Activated naive CD4-positive, alpha-beta T cell treated with anti-CD3 and anti-CD28 coated beads, Interleukin-2, amount 50 U/mL, for 16 hours (primary cell): ENCODE results near the gene KRT5.

Source experiments
- DNase-seq: peaks from one replicate; pipeline ENCODE4 v3.0.0-alpha.2; 2020

KRT5 gene

DNA sequence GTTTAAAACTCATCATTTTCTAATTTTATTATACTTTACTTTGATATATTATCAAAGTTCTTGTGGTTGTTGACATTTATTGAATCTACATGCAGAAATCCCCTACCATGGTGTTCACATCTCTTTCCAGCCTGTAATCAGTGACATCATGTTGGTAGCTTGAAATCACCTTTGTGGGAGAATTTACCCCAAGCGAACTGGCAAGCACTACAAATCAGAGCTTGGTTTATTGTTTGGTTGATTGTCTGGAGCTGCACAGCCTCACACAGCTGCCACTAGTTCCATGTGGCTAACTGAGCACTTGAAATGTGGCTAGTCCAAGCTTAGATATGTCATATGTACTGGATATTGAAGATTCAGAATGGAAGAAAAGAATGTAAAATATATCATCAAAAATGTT, 15.4 kb upstream of the KRT5 start:
- DNase-seq = no peak

DNA sequence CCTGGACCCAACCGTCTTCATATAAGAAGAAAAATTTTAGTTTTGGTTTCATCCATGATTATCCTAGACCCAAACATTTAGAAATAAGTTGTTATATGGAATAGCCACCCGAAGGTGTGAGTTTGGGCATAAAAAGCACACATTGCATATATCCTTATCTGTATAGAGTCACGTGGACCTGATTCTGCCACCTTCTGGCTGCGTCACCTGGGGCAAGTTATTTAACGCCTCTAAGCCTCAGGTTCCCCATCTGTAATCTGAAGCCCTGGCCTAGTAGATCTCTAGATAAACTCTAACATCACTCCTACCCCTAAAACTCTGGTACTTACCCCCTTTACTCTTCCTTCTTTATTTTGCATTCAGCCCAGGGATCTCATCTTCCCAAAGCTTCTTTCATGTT, 14.3 kb upstream of the KRT5 start:
- DNase-seq = no peak

DNA sequence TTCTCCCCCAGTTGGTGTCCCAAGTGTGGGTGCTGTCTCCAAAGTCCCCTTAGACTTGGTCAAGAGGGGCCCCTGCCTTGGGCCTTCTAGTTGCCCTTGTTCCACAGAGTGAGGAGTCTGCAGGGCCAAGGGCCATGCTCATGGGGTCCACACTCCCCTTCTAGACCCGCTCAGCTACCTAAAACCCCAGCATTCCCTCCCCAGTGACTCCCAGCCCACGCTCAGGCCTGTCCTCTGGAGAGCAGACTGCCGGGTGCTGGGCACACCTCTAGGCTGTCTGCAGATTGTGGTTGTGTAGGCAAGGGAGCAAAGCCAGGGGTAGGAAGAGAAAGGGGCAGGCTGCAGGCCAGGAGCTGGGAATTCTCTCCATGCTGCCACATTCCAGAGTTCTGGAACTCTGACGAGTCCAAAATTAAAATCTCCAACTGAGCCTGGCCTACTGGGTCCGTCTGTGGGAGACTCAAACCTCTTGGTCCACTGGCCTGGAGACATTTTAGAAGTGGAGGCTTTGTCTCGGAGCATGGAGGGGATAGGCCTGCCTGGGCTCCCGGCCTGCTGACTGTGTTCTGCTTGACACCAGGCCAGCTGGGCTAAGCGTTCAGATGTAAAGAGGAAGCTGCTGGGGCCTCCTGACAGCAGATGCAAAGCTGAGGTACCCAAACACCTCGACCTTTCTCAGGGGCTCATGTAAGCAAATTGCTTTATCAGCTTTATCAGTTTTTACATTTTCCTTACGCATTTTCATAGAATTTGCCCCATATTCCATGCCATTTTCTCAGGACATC, 13.7 kb upstream of the KRT5 start:
- no peak for DNase-seq

DNA sequence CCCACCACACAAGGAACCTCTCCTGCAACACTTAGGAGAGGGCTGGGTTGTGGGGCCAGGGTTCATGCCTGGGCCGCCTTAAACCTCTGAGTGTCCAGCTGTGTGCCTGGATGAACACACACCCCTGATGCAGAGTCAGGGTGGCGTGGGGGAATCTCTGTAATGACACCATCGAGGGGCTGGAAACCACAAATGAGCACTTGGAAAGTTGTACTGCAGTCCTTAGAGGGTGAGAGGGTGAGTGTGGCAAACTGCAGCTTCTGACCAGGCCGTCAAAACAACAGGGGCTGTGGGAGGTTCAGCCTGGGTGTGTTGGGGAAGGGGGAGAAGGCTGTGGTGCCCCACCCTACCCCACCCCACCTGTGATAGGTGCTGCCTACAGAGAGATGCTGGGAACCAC, 12.4 kb upstream of the KRT5 start:
- DNase-seq = no peak

DNA sequence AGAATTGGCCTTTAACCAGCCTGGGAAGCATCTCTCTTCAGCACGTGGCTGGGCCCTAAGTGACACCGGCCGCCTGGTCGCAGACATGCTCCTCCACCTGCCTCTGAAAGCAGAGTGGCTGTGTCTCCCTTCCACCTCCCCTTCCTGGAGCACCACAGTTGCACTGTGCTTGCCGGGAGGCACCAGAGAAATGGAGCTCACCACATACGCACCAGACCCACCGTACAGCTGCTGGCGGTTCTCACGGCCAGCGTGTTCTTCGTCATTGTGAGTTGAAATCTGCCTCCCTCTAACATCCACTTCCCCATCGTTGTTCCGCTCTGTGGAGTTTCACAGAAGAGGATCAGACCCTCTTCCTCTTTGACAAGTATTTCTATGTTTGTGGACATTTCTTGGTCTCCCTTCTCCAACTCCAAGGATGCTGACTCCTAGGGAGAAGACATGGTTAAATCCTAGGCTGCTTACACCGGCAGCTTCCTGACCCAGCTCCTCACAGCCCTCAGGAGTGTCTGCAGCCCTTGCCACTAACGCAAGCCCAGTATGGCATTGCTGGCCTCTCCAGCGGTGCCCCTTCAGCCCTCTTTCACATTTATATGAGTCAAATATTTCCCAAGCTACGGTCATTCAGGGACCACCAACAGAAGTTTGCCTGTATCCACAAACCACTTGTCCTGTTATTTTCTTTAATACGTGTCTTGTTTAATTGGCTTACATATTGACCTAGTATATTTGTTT, 11.5 kb upstream of the KRT5 start:
- DNase-seq = no peak

DNA sequence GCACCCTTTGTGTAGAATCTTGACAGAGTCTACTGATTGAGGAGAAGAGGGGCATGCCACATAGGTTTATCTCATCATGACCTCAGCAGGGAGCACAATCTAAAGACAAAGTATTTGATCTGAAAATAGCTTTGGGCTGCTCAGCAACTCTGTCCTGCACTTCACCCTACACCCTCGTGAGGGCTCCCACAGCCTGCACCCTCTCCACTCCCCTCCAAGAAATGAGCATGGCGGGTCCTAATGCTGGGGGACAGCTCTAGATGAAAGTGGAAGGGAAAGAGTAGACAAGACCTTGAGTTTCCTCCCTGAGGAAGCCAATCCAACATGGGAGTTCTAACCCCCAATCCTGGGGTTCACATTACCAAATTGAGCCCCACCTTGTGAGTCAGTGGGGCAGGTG, 10.7 kb upstream of the KRT5 start:
- DNase-seq = no peak

DNA sequence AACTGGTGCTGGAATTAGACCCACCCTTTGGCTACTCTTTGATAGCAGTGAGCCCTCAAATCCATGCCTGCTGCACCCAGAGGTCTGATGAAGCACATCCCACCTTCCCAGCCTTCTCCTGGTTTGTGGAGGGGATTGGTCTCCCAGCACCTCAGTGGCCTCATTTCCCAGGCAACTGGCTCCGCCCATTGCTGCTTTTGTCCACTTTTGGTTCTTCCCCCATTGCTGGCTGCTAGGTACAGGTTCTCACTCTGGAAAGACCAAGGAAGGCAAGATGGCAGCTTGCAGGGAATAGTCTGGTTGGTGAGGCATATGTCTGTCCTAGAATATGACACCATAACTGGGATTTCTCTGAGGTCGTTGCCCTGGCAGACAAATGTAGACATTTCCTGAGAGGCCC, 10.2 kb upstream of the KRT5 start:
- DNase-seq = no peak

DNA sequence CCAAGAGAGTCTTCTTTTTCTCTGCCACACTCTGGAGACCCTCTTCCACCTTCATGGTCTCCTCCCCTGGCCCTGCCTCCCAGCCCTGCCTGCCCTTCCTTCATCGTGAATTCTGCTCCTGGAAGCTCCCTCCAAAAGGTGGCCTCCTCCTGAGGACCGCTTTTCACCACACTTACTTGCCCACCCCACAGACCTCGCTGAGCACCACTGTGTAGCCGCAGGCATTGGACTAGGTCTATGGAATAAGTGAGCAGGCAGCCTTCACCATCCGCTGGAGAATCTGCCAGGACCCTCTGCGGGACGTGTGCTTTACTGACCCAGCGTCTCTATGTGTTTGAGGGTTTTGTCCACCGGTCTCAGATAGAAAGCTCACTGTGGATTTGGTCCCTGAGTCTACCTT, 9.7 kb upstream of the KRT5 start:
- DNase-seq = no peak

DNA sequence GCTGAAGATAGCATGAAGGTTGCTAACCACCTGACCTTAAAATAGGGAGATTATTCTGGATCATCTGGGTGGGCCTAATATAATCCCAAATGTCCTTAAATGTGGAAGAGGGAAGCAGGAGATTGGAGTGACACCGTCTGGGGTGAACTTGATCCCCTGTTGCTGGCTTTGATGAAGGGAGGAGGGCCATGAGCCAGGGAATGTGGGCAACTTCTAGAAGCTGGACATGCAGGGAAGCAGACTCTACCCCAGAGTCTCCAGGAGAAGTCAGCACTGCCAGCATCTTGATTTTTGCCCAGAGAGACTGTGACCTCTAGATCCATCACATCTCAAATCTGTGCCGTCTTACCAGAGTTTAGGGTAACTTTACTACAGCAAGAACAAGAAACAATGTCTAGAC, 9.2 kb upstream of the KRT5 start:
- no peak for DNase-seq

DNA sequence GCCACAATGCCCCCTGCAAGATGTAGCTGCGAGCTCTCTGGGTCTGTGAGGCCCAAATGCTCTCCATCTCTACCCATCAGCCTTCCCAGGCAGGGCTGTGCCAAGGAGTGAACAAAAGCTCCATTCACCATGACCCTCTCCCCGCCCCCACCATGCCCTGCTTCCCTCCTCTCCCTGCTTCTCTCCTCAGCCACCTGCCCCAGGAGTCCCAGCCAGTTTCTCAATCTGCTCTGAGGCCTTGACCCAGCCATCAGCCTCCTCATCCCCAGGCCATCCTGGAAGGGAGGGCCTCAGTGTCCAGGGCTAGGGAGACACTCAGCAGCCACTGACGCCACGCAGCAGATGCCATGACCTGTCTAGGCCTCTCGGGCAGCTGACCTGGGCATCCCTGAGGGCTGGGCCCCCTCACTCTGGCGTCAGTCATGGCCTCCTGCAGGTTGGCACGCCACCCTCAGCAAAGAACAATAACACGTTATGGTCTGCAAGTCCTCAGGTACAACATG, 8.5 kb upstream of the KRT5 start:
- no peak for DNase-seq

DNA sequence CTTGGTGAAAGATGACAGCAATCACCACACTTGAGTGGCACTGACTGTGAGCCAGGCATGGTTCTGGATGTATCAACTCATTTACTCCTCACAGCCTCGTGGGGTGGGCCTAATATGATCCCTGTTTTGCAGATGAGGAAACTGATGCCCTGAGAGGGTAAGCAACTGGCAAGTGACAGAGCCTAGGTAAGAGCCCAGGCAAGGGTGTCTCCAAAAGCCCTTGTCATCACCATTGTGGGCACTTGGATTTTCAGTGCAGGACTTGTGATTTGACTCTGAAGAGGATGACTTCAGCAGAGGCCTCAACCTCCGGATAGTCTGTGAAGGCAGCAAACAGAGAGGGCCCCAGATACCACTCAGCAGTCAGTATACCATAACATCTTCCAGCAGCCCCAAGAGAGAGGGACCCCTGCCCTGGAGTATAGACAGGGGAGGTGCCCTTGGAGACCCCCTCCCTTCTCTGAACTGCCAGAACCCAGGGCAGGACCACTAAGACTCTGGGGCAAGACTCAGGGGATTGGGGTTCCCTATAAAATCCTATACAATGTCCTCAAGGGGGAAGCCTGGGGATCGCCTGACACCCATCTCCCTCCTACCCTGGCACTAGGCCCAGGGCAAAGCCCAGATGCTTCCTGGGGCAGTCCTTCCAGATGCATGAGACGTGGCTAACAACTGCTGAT, 7.1 kb upstream of the KRT5 start:
- DNase-seq = no peak

DNA sequence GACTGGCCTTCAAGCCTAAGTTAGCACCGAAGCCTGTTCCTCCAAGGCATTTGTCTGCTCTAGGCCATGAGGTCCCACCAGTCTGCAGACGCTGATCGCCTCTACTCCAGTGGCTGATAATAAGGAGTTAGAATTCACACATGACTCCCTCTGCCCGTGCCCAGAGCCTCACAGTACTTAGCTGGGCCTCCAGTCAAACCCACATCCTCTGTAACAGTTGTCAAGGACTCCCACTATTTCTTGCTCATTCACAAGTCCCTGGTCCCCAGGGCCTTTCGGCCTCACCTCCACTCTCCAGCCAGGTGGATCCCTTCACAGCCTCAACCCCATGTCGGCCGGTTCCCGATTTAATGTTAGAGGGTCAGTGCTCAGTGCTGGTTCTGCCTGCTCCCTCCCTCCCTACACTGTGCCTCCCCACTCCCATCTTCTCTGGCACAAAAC, 6.3 kb upstream of the KRT5 start:
- no peak for DNase-seq

DNA sequence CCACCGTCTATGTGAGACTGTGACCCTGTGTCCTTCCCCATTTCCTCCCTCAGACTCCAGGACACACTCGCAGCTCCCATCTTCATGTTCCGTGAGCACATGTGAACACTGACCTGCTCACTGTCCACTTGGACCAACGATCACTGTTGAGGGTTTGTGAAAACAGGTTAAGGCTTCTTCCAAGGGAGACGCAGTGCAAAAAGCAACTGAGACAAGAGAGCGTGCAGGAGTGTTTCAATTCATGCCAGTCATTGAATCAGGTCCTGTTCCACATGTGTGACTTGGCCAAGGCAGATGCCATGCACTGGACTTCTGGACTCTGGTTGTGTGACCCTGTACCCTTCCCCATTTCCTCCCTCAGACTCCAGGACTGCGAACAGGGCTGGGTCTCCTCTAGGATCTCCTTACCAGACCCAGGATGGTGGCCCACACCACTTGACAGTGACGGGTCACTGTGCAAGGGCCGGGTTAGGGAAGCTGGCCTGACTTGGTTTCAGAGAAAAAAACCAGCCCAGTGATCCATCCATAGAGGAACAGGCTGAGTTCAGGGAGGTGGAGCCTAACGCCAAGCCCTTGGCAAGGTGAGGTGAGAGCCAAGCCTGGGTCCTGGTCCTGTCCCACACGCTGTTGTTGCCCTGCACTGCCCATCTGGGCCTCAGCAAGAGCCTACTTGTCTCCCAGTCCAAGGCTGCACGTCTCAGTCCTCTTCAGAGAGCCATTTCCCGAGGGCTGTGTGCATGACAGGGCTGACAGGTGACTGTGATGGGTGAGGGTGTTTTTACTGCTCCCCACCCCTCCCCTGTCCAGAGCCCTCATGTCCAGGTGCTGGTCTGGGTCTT, 5.7 kb upstream of the KRT5 start:
- DNase-seq = no peak

DNA sequence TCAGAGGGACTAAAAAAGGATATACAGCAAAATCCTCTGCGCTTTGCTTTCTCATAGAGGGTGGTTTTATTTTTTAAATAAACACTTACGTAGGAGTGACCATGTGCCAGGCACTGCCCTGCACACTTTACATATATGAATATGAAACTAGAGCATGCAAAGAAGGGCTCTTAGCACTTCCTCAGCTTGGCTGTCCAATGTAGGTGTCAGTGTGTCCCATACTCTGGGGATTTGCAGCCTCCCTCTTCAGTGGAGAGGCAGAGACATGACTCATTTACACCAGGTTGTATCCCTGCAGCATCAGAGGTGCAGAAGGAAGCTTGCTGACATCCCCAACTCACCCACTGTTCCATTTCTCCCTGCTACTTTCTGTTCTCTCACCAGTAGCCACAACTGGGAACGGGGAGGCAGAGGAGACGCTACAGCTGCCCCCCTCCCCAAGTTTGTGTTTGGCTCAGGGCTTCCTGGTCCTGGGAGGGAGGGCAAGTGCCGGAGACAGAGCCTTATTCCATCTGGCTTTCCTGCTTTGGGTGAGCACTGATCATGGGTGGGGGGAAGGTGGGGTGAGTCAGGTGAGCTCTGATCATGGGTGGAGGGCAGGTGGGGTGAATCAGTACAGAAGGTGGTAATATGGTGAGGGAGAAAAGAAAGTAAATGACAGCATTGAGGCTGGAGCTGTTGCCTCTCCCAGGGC, 4.9 kb upstream of the KRT5 start:
- no peak for DNase-seq

DNA sequence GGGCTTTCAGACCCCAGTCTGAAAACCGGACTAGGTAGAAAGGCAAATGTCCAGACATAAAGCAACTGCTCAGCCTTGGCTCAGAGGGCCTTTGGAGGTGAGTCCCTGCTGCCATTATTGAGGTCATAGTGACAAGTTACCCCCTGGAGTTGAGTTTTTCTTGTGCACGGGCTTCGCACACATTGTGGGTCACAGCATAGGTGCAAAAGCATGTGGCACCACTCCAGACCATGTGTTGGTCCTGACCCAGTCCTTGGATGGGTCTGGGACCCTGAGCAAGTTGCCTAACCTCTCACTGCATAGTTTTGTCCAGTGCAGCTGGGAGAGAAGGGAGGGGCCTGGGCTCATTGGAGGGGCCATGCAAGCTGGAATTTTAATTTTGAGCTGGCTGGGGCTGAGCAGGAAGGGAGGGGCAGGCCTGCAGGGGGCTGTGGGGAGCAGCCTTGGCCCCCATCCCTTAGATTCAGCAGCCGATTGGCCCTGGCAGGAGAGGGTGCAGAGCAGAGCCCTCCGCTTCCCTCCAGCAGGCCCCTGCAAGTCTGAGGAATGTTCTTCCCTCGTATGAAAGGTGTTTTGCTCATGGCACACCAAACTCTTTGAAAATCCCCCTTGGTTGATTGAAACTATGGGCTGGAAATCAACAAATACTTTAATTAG, 4.2 kb upstream of the KRT5 start:
- DNase-seq = no peak

DNA sequence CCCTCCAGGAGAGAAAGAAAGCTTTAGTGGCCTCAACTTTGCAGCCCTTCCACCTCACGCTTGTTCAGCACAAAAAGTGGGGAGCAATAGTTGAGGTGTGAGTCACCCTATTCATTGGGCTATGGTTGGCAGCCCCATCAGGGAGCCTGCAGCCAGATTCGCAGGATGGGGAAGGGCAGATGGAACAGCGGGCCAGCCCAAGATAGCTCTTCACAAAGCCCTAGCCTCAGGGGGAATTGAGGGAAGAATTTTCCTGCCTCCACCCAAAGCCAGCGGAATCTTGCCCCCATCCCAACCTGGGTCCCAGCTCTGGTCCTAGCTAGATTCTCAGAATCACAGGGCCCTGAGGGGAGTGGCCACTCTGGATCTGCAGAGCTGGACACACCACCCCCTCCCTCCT, 3.6 kb upstream of the KRT5 start:
- DNase-seq = no peak

DNA sequence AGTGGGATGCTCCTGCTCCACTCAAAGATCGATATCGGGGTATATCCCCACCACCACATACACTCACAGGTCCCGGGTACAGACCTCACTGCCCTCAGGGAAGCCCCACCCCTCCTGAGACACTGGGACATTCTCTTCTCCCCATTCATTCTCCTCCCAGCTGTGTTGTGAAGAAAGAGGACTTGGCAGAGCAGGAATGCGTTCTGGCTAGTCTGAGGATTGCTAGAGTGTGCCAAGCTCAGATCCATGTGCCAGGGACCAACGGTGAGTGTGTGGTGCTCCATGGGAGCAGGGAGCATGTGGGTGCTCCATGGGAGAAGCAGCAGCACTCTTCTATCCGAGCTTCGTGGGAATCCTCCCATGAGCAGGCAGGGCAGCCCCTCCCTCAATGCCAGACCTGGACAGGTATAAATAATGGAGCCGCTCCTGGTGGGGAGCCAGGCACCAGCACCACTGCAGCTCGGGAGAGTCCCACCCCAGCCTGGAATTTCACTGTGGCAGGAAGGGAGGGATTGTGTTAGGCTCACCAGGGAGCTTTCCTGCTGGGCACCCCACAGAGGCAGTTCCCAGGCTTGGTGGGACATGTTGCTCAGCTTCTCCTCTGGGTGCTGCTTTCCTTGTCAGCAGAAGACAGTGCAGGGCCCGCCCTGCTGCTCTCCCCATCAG, 2.3 kb upstream of the KRT5 start:
- DNase-seq = no peak

DNA sequence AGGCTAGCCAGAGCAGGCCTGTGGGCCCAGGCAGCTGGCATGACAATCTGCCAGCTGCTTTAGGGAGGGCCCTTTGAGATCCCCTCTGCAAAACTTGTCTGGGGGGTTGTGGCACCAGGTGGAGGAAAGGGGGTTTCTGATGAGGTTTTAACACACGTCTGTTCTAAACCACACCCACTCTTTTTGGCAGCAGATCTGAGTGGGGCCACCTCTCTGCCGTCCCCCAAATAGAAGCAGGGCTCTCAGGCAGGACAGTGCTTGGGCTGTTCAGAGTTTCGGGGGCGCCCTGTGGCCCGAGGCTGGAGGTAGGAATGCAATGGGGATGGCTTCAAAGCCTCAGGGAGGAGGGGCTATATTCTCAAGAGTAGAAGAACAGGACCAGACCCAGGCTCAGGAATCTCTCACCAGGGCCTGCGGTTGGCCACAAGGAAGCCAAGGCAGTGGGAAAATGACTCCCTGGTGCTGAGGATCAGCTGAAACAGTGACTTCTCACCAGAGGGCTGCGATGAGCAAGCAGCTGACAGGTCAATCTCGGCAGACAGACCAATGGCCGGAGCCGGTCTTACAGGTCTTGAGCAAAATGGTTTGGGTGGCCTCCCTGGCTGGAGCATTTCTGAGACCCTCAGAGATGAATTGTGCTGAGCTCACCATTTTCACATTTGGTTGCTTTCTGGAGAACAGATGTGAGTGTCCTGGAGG, 1.5 kb upstream of the KRT5 start:
- no peak for DNase-seq

DNA sequence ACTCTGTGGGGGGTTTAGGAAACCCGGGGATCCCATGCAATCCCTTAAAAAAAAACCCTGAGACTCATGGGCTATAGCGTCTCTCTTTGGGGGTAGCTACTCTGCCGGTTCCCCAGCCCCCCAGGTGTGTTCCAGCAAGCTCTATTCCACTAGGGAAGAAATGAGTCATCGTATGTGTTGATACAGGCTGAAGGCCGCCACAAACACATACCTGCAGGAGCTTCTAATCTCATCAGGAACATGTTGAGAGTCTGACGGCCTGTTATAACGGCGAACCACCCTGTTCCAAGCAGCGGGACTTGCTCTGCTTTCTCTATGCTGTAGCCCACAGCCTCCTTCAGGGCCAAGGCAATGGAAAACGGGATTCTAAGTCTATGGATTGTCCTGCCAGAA, 977 bp upstream of the KRT5 start:
- no peak for DNase-seq

DNA sequence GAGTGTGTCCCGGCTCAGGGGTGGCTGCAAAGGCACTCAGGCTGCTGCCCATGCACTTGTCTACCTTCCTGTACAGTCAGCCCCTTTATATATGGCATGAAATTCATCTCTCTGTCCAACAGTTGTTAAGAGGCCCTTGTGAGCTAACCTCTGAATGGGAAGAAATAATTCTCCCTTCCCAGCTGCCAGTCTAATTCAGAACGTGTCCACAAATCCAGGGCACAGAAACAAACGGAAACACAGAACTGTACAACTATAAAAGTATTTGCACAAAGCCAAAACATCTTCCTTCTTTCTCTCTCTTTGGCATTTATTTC, 849 bp downstream of the KRT5 start:
- no peak for DNase-seq
